Keratinocyte (primary cell): ENCODE data around the gene RCE1.
"Not testable (repeated sequence)": the region's sequence is repeated elsewhere in the genome, so short reads cannot be mapped to it uniquely, and the experiment has no call there.

Experiments used
- EZH2 ChIP-seq: IDR thresholded peaks from one replicate; pipeline ENCODE4 v1.6.1; 2012; ENCODE audit warnings: inconsistent platforms, mild to moderate bottlenecking, low read length, moderate library complexity
- TF ChIP-seq, protein P1 (sequence below), 3 experiments: IDR thresholded peaks in 1 of 3; conservative IDR thresholded peaks in 1 of 3; optimal IDR thresholded peaks in 1 of 3; 2 replicates in 2 of 3; 3 replicates in 1 of 3; pipeline versions ENCODE3 to v1.5.1; 2011; ENCODE audit warnings: low read length in 3 of 3, mild to moderate bottlenecking in 3 of 3, moderate library complexity in 2 of 3, control low read depth in 1 of 3, inconsistent platforms in 1 of 3; ENCODE audit not compliant: insufficient read depth in 2 of 3; ENCODE audit errors: extremely low read depth in 1 of 3

DNA sequence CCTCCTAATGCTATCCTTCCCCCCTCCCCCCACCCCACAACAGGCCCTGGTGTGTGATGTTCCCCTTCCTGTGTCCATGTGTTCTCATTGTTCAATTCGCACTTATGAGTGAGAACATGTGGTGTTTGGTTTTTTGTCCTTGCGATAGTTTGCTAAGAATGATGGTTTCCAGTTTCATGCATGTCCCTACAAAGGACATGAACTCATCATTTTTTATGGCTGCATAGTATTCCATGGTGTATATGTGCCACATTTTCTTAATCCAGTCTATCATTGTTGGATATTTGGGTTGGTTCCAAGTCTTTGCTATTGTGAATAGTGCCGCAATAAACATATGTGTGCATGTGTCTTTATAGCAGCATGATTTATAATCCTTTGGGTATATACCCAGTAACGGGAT is 18.7 kb upstream of the RCE1 start:
- TF ChIP-seq, protein P1, sequence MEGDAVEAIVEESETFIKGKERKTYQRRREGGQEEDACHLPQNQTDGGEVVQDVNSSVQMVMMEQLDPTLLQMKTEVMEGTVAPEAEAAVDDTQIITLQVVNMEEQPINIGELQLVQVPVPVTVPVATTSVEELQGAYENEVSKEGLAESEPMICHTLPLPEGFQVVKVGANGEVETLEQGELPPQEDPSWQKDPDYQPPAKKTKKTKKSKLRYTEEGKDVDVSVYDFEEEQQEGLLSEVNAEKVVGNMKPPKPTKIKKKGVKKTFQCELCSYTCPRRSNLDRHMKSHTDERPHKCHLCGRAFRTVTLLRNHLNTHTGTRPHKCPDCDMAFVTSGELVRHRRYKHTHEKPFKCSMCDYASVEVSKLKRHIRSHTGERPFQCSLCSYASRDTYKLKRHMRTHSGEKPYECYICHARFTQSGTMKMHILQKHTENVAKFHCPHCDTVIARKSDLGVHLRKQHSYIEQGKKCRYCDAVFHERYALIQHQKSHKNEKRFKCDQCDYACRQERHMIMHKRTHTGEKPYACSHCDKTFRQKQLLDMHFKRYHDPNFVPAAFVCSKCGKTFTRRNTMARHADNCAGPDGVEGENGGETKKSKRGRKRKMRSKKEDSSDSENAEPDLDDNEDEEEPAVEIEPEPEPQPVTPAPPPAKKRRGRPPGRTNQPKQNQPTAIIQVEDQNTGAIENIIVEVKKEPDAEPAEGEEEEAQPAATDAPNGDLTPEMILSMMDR (optimal IDR thresholded peaks at IDR 0.05 in 1 of 3, IDR thresholded peaks at IDR 0.05 in 1 of 3, conservative IDR thresholded peaks at IDR 0.05 in 1 of 3; ENCODE audit: extremely low read depth in 1 of 3, insufficient read depth in 2 of 3, low read length in 3 of 3): not testable (repeated sequence)
- not testable (repeated sequence) for TF ChIP-seq EZH2
